K562 (cell line): ENCODE data around the gene GEMIN8. TPM values are rescaled to one million over a fixed set of nuclear protein-coding genes. Genes with fewer than 3 reads are reported as not detected.

Experiments used
- ATAC-seq: fragments of 200-7000 bp; cut with Tn5 transposase; 3 replicates; pipeline ENCODE4 v1.9.1; 2020; ENCODE audit warnings: moderate library complexity
- BruUV-seq: library from RNA; stranded (reverse); fragments of 400-500 nt; replicated peaks from 2 replicates; lab custom pipeline; 2021; lab: Mats Ljungman, UMichigan
- CTCF ChIA-PET: fragments of 300-600 bp; formaldehyde crosslinking; extraction: SDS; loops from one replicate; lab custom pipeline; 2021; ENCODE audit warnings: low intra/inter-chr PET ratio; lab: Yijun Ruan, JAX
- POLR2A ChIA-PET: fragments of 300-600, 350-650 bp; sonication (Branson Sonifier 250); formaldehyde crosslinking; extraction: SDS; loops from one replicate; lab custom pipeline; 2021; ENCODE audit warnings: antibody characterized with exemption, inconsistent platforms; lab: Yijun Ruan, JAX
- DNase-seq, 4 experiments: peaks; one replicate each; pipeline versions ENCODE4 v3.0.0 to v3.0.0-alpha.2; 2011 to 2018; ENCODE audit warnings: low spot score in 3 of 4, mixed read lengths in 3 of 4; ENCODE audit errors: extremely low read depth in 1 of 4
- FAIRE-seq: peaks from 2 replicates; lab custom pipeline; 2011; peaks lifted over from hg19 to GRCh38; lab: Jason Lieb, UNC
- H2AFZ ChIP-seq: 2 replicates; pipeline ENCODE4 v1.6.0; 2011; ENCODE audit warnings: low read depth, low read length, control low read depth, inconsistent platforms
- H3K27ac ChIP-seq: fragments of 200-600 bp; 3 replicates; pipeline ENCODE4 v1.8.0; 2011; ENCODE audit warnings: low read depth, mild to moderate bottlenecking, control low read depth, inconsistent platforms, low read length, moderate library complexity, mixed read lengths; ENCODE audit errors: extremely low read depth
- H3K27me3 ChIP-seq, 2 experiments: fragments of 300-600 bp in 1 of 2; 2 replicates in 1 of 2; 3 replicates in 1 of 2; pipeline versions ENCODE4 v1.6.0 to v1.8.0; 2011; ENCODE audit warnings: inconsistent platforms in 2 of 2, low read length in 2 of 2, mild to moderate bottlenecking in 1 of 2, mixed read lengths in 1 of 2, moderate library complexity in 1 of 2; ENCODE audit not compliant: control insufficient read depth in 2 of 2, insufficient read depth in 2 of 2
- H3K36me3 ChIP-seq: fragments of 300-600 bp; 3 replicates; pipeline ENCODE4 v1.8.0; 2011; ENCODE audit warnings: mild to moderate bottlenecking, low read length, inconsistent platforms; ENCODE audit not compliant: control insufficient read depth, insufficient read depth
- H3K4me1 ChIP-seq, 2 experiments: fragments of 200-600 bp in 1 of 2; replicated peaks in 1 of 2; 2 replicates in 1 of 2; 3 replicates in 1 of 2; pipeline versions ENCODE4 v1.5.1 to v1.8.0; 2011; ENCODE audit warnings: inconsistent platforms in 2 of 2, low read length in 2 of 2, mild to moderate bottlenecking in 1 of 2, mixed read lengths in 1 of 2, moderate library complexity in 1 of 2; ENCODE audit not compliant: control insufficient read depth in 2 of 2, insufficient read depth in 2 of 2
- H3K4me2 ChIP-seq: 2 replicates; pipeline ENCODE4 v1.6.1; 2011; ENCODE audit warnings: low read length, control low read depth, inconsistent platforms, mixed read lengths; ENCODE audit not compliant: insufficient read depth
- H3K4me3 ChIP-seq: fragments of 200-600 bp; sonication (generic), shearing (Covaris generic); 2 replicates; pipeline ENCODE4 v1.5.1; 2016; ENCODE audit warnings: control low read depth, inconsistent platforms
- H3K79me2 ChIP-seq: fragments of 200-600 bp; 3 replicates; pipeline ENCODE4 v1.8.0; 2011; ENCODE audit warnings: low read length, inconsistent platforms; ENCODE audit not compliant: control insufficient read depth, insufficient read depth
- H3K9ac ChIP-seq, 2 experiments: 2 replicates each; pipeline versions ENCODE4 v1.6.0 to v1.6.1; 2011; ENCODE audit warnings: low read depth in 2 of 2, low read length in 2 of 2, control low read depth in 1 of 2, inconsistent platforms in 1 of 2, mild to moderate bottlenecking in 1 of 2, mixed read lengths in 1 of 2; ENCODE audit not compliant: insufficient read depth in 1 of 2
- H3K9me1 ChIP-seq: one replicate; pipeline ENCODE4 v1.6.0; 2011; ENCODE audit warnings: inconsistent platforms, mild to moderate bottlenecking, low read length, moderate library complexity; ENCODE audit not compliant: control insufficient read depth, insufficient read depth
- H3K9me3 ChIP-seq: replicated peaks from 2 replicates; pipeline ENCODE4 v1.5.1; 2011; ENCODE audit warnings: low read depth, low read length, inconsistent platforms; ENCODE audit not compliant: control insufficient read depth, insufficient read depth
- H4K20me1 ChIP-seq: replicated peaks from 2 replicates; pipeline ENCODE4 v1.6.1; 2011; ENCODE audit warnings: low read length, inconsistent platforms, mixed read lengths; ENCODE audit not compliant: control insufficient read depth, insufficient read depth
- CCNT2 ChIP-seq: IDR thresholded peaks from 2 replicates; pipeline ENCODE4 v1.6.1; 2011; ENCODE audit warnings: borderline replicate concordance, low read depth, mild to moderate bottlenecking, moderate library complexity, mixed read lengths, low read length; ENCODE audit not compliant: insufficient read length; ENCODE audit errors: extremely low read depth
- FOXM1 ChIP-seq, 2 experiments: fragments of 450-650 bp in 1 of 2; sonication (generic) in 1 of 2; formaldehyde crosslinking in 1 of 2; IDR thresholded peaks; 2 replicates each; pipeline versions ENCODE4 v1.6.1 to v1.9.0; 2017 to 2022; ENCODE audit warnings: low read depth in 2 of 2, mild to moderate bottlenecking in 2 of 2, missing genetic modification reagents in 1 of 2, moderate library complexity in 1 of 2
- GATA2 ChIP-seq: sonication (generic); formaldehyde crosslinking; IDR thresholded peaks from 2 replicates; pipeline ENCODE4 v1.4.0; 2020; ENCODE audit warnings: mild to moderate bottlenecking, missing genetic modification reagents
- MEF2A ChIP-seq: IDR thresholded peaks from 2 replicates; pipeline ENCODE4 v1.6.1; 2011; ENCODE audit warnings: low read depth, mild to moderate bottlenecking, low read length, moderate library complexity; ENCODE audit not compliant: control insufficient read depth
- TOE1 ChIP-seq, 2 experiments: fragments of 450-650 bp in 1 of 2; sonication (generic) in 1 of 2; formaldehyde crosslinking in 1 of 2; IDR thresholded peaks; 2 replicates each; pipeline versions ENCODE4 v1.7.1 to v1.8.0; 2016 to 2022; ENCODE audit warnings: borderline replicate concordance in 2 of 2, mild to moderate bottlenecking in 2 of 2, antibody characterized with exemption in 1 of 2, inconsistent platforms in 1 of 2, low read depth in 1 of 2, missing genetic modification reagents in 1 of 2, moderate library complexity in 1 of 2
- ZKSCAN3 ChIP-seq: fragments of 250-450 bp; sonication (Bioruptor Pico); IDR thresholded peaks from 2 replicates; pipeline ENCODE4 v1.4.0; 2020
- ZNF134 ChIP-seq: fragments of 250-450 bp; sonication (Bioruptor Pico); conservative IDR thresholded peaks from 2 replicates; pipeline ENCODE4 v1.4.0; 2020
- ZNF561 ChIP-seq: fragments of 450-650 bp; formaldehyde crosslinking; conservative IDR thresholded peaks from 2 replicates; pipeline ENCODE4 v1.4.0; 2020; ENCODE audit warnings: mild to moderate bottlenecking, moderate library complexity
- WGBS: fragments of 100-300 bp; shearing (Covaris generic); methylation state at CpG from one replicate; pipeline ENCODE4 v1.1.6; 2016; ENCODE audit warnings: low coverage, mixed read lengths; ENCODE audit not compliant: insufficient coverage; ENCODE audit errors: missing lambda C conversion rate; 5-methylcytosine and 5-hydroxymethylcytosine counted together
- in situ Hi-C: fragments of 300-500 bp; cut with MboI; formaldehyde crosslinking; loops from 4 replicates; pipeline ENCODE4 v1.15.0; 2018; ENCODE audit warnings: inconsistent platforms, mixed read lengths
- intact Hi-C: fragments of 100-400 bp; cut with micrococcal nuclease; formaldehyde crosslinking; loops from 2 replicates; pipeline ENCODE4 v1.14.2; 2022
- polyA plus RNA-seq, 8 experiments: library from polyadenylated mRNA; depleted of rRNA in 4 of 8; stranded (reverse) in 5 of 8; unstranded in 3 of 8; fragments of >200 nt; fragmentation: Nextera tagmentation in 2 of 8; fragmentation: Illumina TruSeq in 1 of 8; extraction: Ambion mirVana in 2 of 8; extraction: Trizol in 1 of 8; gene quantifications; 2 replicates each; pipeline versions ENCODE4 v1.2.1 to v1.2.3, GENCODE V29; 2011 to 2014; ENCODE audit warnings: inconsistent platforms in 1 of 8, missing spikeins in 1 of 8
- total RNA-seq, 7 experiments: library from RNA; depleted of rRNA in 6 of 7; stranded (reverse); fragments of >200 nt in 6 of 7; fragmentation: Illumina TruSeq in 2 of 7; extraction: Trizol in 2 of 7; gene quantifications; 2 replicates each; pipeline versions ENCODE4 v1.2.1 to v1.2.3, GENCODE V29; 2011 to 2021; ENCODE audit warnings: low replicate concordance in 1 of 7
- TF ChIP-seq, protein P1 (sequence below): fragments of 450-650 bp; IDR thresholded peaks from 2 replicates; pipeline ENCODE4 v1.6.1; 2017; ENCODE audit warnings: mild to moderate bottlenecking, moderate library complexity

The GEMIN8 gene
- total and polyA plus RNA-seq, 9 of the 15 experiments (the other 6 are each of a cell fraction or from before 2014, with no cell fraction given): 10.9 to 29.1 (median 16.9) TPM

DNA sequence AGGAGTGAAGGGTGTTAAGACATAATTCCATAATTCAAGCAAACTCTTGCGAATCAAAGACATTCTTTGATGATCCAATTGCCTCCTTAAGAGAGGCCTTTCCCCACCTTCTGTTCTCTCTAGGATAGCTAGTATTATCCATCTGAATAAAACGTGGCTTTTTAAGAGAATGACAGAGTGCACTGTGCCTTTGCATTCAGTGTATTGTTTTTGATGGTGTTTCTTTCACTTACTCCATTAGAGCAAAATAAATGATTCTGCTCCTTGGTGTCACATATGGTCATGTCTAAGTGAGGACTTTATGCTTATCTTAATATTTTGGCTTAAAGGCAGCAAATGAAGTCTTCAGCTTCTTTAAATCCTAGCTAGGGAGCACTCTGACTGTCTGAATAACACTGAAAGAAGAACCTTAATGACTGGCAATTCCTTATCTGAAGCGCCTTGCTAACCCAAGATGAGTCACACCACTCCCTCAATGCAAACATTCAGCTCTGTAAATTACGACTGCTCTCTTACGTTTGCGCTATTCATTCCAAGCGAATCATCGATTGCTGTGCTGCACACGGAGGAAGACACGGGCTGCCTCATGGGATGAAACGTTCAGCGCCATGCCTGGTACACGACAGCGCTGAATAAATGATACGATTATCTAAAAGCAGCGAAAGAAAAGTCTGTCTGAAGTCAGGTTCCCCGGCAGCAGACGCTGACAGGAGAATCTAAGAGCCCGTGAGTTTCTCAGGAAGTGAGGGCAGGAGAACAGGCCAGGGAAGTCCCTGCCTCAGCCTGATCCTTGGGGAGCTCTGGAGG lies 35.1 kb upstream of the GEMIN8 start (continued):
- TF ChIP-seq CCNT2: peak; percentile 62
- TF ChIP-seq GATA2 (CRISPR knock-in tag): peak; percentile 57
- no peak for TF ChIP-seq ZKSCAN3

DNA sequence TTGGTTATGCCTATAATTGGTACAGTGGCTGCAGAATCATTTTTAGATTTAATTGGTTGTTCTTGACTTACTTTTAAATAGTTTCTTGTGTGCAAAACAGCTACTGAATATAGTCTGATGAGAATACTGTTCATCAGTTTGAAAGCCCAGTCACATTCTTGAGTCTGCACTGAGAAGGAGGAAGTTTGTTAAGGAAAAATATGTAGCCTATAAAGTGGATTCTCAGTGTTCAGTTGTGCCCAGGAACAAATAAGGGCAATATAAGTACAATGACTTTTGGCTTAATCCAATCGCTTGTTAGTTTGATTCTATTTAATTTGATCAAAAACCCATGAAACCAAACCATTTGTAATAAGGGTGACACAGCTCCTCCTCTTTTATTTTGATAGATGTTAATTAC lies 32.8 kb upstream of the GEMIN8 start:
- no TSS peak for BruUV-seq
- H3K4me2 ChIP-seq: no peak overlapping the region
- in situ Hi-C loops (no loop called here), intact Hi-C loops (no loop called here)
- H3K27me3 ChIP-seq: no peaks in the 10 kb centered on the region
- TF ChIP-seq MEF2A (no peak), FOXM1 (IDR thresholded peaks at IDR 0.05; ENCODE audit: low read depth) (no peak), FOXM1 (CRISPR knock-in tag; IDR thresholded peaks at IDR 0.05; ENCODE audit: low read depth) (no peak), ZNF561 (no peak), TOE1 (IDR thresholded peaks at IDR 0.05; ENCODE audit: borderline replicate concordance) (no peak), TOE1 (CRISPR knock-in tag; IDR thresholded peaks at IDR 0.05; ENCODE audit: borderline replicate concordance, low read depth) (no peak), ZNF134 (CRISPR knock-in tag) (no peak)
- TF ChIP-seq, protein P1, sequence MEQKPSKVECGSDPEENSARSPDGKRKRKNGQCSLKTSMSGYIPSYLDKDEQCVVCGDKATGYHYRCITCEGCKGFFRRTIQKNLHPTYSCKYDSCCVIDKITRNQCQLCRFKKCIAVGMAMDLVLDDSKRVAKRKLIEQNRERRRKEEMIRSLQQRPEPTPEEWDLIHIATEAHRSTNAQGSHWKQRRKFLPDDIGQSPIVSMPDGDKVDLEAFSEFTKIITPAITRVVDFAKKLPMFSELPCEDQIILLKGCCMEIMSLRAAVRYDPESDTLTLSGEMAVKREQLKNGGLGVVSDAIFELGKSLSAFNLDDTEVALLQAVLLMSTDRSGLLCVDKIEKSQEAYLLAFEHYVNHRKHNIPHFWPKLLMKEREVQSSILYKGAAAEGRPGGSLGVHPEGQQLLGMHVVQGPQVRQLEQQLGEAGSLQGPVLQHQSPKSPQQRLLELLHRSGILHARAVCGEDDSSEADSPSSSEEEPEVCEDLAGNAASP: no peak
- no peaks in the 10 kb centered on the region for H3K79me2 ChIP-seq
- H3K36me3 ChIP-seq: no peaks in the 10 kb centered on the region
- 55% methylated on average over 1 of the region's 1 CpG for WGBS
- FAIRE-seq (no peak), ATAC-seq (no peak), DNase-seq (no peak)
- no peaks in the 10 kb centered on the region for H3K9me1 ChIP-seq
- CTCF ChIA-PET: no interaction called here
- H3K27ac ChIP-seq: no peak overlapping the region
- H4K20me1 ChIP-seq: no peaks in the 10 kb centered on the region
- H3K9ac ChIP-seq: no peak overlapping the region
- H2AFZ ChIP-seq: no peak overlapping the region
- POLR2A ChIA-PET: no interaction called here
- peaks cover 10 to 13% of the 10 kb centered on the region in 2 experiments; a peak in 4 of 5 replicates for H3K4me1 ChIP-seq
- H3K4me3 ChIP-seq: no peak overlapping the region
- H3K9me3 ChIP-seq: no peaks in the 10 kb centered on the region
